ENCODE measurements around the gene GLRA1. TPM values are rescaled to one million over a fixed set of nuclear protein-coding genes. Genes with fewer than 3 reads are reported as not detected.

The GLRA1 gene
- total RNA-seq (ENCODE audit: low replicate concordance) = 0.39 and 0.79 TPM in 2 replicates
- long read RNA-seq = 0 reads

DNA sequence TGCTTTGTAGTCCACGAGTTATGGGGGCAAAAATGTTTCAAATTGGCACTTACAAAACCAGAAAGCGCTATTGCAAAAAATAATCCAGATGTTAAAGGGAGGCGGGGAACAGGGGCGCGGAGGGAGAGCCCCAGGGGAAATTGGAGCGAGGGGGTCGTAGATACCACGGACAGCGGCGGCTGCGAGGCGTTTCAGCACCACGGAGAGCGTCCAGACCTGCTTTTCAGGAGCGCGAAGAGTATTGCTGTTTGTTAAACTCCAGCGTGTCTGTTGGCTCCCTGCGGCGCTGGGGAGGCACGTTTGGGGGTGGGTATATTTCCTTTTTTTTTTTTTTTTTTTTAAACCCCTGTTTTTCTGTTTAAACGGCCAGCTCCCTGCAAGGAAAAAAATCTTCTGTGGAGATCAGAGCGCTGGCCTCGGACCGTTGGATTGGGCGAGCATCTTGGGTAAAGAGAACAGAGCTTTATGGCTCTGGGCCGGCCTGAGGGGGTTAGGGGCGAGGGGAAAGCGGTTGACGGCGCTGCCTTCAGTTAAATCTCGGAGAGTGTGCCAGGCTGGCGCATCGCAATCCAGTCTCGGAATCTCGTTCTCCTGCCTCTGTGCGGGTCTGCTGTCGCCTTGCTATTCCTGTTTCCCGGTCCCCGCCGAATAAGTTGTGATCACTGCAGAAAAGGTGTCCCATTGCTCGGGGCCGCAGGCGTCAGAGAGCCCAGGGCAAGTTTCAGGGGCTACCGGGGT is at the start of gene GLRA1:
Gene GLRA1, minus strand, starts transcription at position 288 of the 738 bp plus-strand sequence. CDS start 302 bp downstream, outside the sequence.
- peaks cover 39% of the 10 kb centered on the region for H3K27me3 Mint-ChIP-seq
- H3K9me3 Mint-ChIP-seq = no peaks in the 10 kb centered on the region
- H3K4me1 Mint-ChIP-seq (ENCODE audit: unreplicated experiment) = no peaks in the 10 kb centered on the region
- peak; percentile 78 for DNase-seq (ENCODE audit: extremely low spot score, unreplicated experiment)
- H3K36me3 Mint-ChIP-seq = no peaks in the 10 kb centered on the region
- peak within 1 kb of the TSS; percentile 77 for H3K4me3 Mint-ChIP-seq
- H3K27ac Mint-ChIP-seq = no peak within 1 kb of the TSS
- no peak for TF ChIP-seq CTCF (conservative IDR thresholded peaks at IDR 0.05)

GRCh38 chr5:151970885-151971284 is 46.2 kb upstream of the GLRA1 start:
- Mint-ChIP-seq H3K4me3 (no peak overlapping the region), H3K4me1 (ENCODE audit: unreplicated experiment) (peaks cover 7% of the 10 kb centered on the region), H3K27ac (no peak overlapping the region), H3K36me3 (no peaks in the 10 kb centered on the region), H3K9me3 (no peaks in the 10 kb centered on the region), H3K27me3 (no peaks in the 10 kb centered on the region)
- no peak for TF ChIP-seq CTCF (conservative IDR thresholded peaks at IDR 0.05)
- no peak for DNase-seq (ENCODE audit: extremely low spot score, unreplicated experiment)

GRCh38 chr5:151967865-151968264 is 43.2 kb upstream of the GLRA1 start:
- no peak for DNase-seq (ENCODE audit: extremely low spot score, unreplicated experiment)
- no peak overlapping the region for H3K27ac Mint-ChIP-seq
- H3K27me3 Mint-ChIP-seq = no peaks in the 10 kb centered on the region
- no peaks in the 10 kb centered on the region for H3K36me3 Mint-ChIP-seq
- TF ChIP-seq CTCF (conservative IDR thresholded peaks at IDR 0.05) = no peak
- H3K9me3 Mint-ChIP-seq = no peaks in the 10 kb centered on the region
- H3K4me1 Mint-ChIP-seq (ENCODE audit: unreplicated experiment) = peaks cover 10% of the 10 kb centered on the region
- H3K4me3 Mint-ChIP-seq = no peak overlapping the region

DNA sequence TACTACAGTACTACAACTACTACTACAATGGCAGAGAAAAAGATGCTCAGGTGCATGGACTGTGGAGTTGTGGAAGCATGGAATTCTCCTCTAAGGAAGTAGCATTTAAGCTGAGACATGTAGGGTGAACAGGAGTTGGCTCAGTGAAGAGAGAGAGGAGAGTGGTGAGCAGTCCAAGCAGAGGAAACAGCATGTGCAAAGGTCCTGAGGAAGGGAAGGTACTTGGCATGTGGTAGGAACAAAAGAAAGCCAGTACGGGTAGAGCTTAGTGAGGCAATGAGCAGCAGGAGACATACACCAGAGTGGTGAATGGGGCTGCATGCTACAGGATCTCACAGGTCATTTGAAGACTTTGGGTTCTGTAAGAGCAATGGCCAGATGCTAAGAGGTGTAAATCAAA is 41.4 kb upstream of the GLRA1 start:
- no peaks in the 10 kb centered on the region for H3K27me3 Mint-ChIP-seq
- no peak for TF ChIP-seq CTCF (conservative IDR thresholded peaks at IDR 0.05)
- no peak overlapping the region for H3K4me3 Mint-ChIP-seq
- no peaks in the 10 kb centered on the region for H3K9me3 Mint-ChIP-seq
- DNase-seq (ENCODE audit: extremely low spot score, unreplicated experiment) = no peak
- no peaks in the 10 kb centered on the region for H3K36me3 Mint-ChIP-seq
- H3K27ac Mint-ChIP-seq = peak overlapping the region; percentile 14
- H3K4me1 Mint-ChIP-seq (ENCODE audit: unreplicated experiment) = peaks cover 10% of the 10 kb centered on the region

DNA sequence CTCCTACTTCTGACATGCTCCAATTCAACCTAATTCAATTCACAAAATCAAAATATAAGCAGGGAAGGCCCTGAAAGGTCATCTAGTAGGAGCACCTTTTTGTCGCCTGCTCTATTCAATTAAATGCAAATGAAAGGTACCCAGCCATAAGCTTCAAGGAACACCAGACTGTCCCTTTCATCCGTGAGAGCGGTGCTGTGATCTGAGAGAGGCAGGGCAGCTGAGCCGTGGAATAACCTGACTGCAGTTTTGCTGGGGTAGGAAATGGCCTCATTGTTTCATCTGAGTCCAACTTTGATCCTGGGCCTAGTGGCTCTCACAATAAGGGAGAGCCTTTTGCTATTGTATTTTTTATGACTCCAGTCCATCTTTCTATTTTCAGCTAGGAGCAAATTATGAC is 39.8 kb upstream of the GLRA1 start:
- peaks cover 6% of the 10 kb centered on the region for H3K4me1 Mint-ChIP-seq (ENCODE audit: unreplicated experiment)
- H3K9me3 Mint-ChIP-seq = peaks cover 1% of the 10 kb centered on the region
- no peaks in the 10 kb centered on the region for H3K36me3 Mint-ChIP-seq
- no peak for TF ChIP-seq CTCF (conservative IDR thresholded peaks at IDR 0.05)
- no peak for DNase-seq (ENCODE audit: extremely low spot score, unreplicated experiment)
- no peak overlapping the region for H3K4me3 Mint-ChIP-seq
- peaks cover 4% of the 10 kb centered on the region for H3K27me3 Mint-ChIP-seq
- H3K27ac Mint-ChIP-seq = no peak overlapping the region

Data from type B pancreatic cell (in vitro differentiated cells).